HEK293 (cell line): ENCODE results near the gene TNFRSF14.

ENCODE experiments used
- CTCF ChIP-seq: fragments of 450-650 bp; formaldehyde crosslinking; IDR thresholded peaks from 2 replicates; pipeline ENCODE4 v1.5.1; 2016; ENCODE audit warnings: missing biosample characterization, missing genetic modification characterization
- KLF7 ChIP-seq: fragments of 450-650 bp; formaldehyde crosslinking; IDR thresholded peaks from 2 replicates; pipeline ENCODE4 v1.5.1; 2016; ENCODE audit warnings: missing biosample characterization, missing genetic modification characterization, borderline replicate concordance
- ZBTB21 ChIP-seq: fragments of 450-650 bp; formaldehyde crosslinking; IDR thresholded peaks from 2 replicates; pipeline ENCODE4 v1.5.1; 2017; ENCODE audit warnings: missing biosample characterization, missing genetic modification characterization
- ZNF341 ChIP-seq: fragments of 450-650 bp; formaldehyde crosslinking; IDR thresholded peaks from 2 replicates; pipeline ENCODE4; 2016; ENCODE audit warnings: low read depth, missing biosample characterization, missing genetic modification characterization
- ZNF488 ChIP-seq: fragments of 450-650 bp; formaldehyde crosslinking; IDR thresholded peaks from 2 replicates; pipeline ENCODE4 v1.5.1; 2016; ENCODE audit warnings: missing biosample characterization, missing genetic modification characterization
- ZNF830 ChIP-seq: fragments of 450-650 bp; IDR thresholded peaks from 2 replicates; pipeline ENCODE4 v1.5.0; 2018; ENCODE audit warnings: missing biosample characterization, missing genetic modification characterization, low read depth, mild to moderate bottlenecking, moderate library complexity

- TF ChIP-seq ZNF830 = no peak
- TF ChIP-seq ZBTB21 (tag by site-specific recombination) = no peak
- no peak for TF ChIP-seq CTCF (tag by site-specific recombination)
- no peak for TF ChIP-seq ZNF488 (tag by site-specific recombination)
- TF ChIP-seq ZNF341 (tag by site-specific recombination) = no peak
- no peak for TF ChIP-seq KLF7
Measured at GRCh38 chr1:2560299-2561073, 4.3 kb downstream of the TNFRSF14 start.
